GM23338 (cell line): ENCODE measurements around the gene CASTOR1. TPM values are rescaled to one million over a fixed set of nuclear protein-coding genes. Genes with fewer than 3 reads are reported as not detected.

Experiments
- ATAC-seq: fragments of 200-7000 bp; cut with Tn5 transposase; 3 replicates; pipeline ENCODE4 v1.9.1; 2020
- DNase-seq: peaks from one replicate; pipeline ENCODE4 v3.0.0-alpha.2; 2015; ENCODE audit warnings: low spot score
- H2AFZ ChIP-seq: fragments of 200-600 bp; sonication (generic); 2 replicates; pipeline ENCODE4 v1.8.0; 2016; ENCODE audit warnings: antibody characterized with exemption, mild to moderate bottlenecking, moderate library complexity
- H3F3A ChIP-seq: fragments of 200-600 bp; sonication (generic); replicated peaks from 2 replicates; pipeline ENCODE4 v1.8.0; 2017; ENCODE audit warnings: antibody characterized with exemption, mixed run types, low read depth
- H3K27ac ChIP-seq: fragments of 200-600 bp; sonication (generic); 2 replicates; pipeline ENCODE4 v1.6.1; 2016; ENCODE audit warnings: low read depth
- H3K27me3 ChIP-seq: fragments of 200-600 bp; sonication (generic); 2 replicates; pipeline ENCODE4 v1.8.0; 2016; ENCODE audit warnings: mild to moderate bottlenecking, mixed run types, moderate library complexity; ENCODE audit not compliant: insufficient read depth
- H3K36me3 ChIP-seq: fragments of 200-600 bp; sonication (generic); 2 replicates; pipeline ENCODE4 v1.8.0; 2016; ENCODE audit warnings: mild to moderate bottlenecking; ENCODE audit not compliant: insufficient read depth
- H3K4me1 ChIP-seq: fragments of 200-600 bp; sonication (generic); 2 replicates; pipeline ENCODE4 v1.8.0; 2016; ENCODE audit warnings: mild to moderate bottlenecking, moderate library complexity; ENCODE audit not compliant: insufficient read depth
- H3K4me2 ChIP-seq: fragments of 200-600 bp; sonication (generic); 2 replicates; pipeline ENCODE4 v1.7.1; 2017; ENCODE audit warnings: mixed run types
- H3K4me3 ChIP-seq: fragments of 200-600 bp; sonication (generic); 2 replicates; pipeline ENCODE4 v1.6.1; 2016; ENCODE audit warnings: mixed run types
- H3K79me2 ChIP-seq: fragments of 200-600 bp; sonication (generic); replicated peaks from 2 replicates; pipeline ENCODE4 v1.8.0; 2017; ENCODE audit warnings: mild to moderate bottlenecking; ENCODE audit not compliant: insufficient read depth
- H3K9me2 ChIP-seq: fragments of 200-600 bp; sonication (generic); 2 replicates; pipeline ENCODE4 v1.8.0; 2017; ENCODE audit not compliant: insufficient read depth
- H4K20me1 ChIP-seq: fragments of 200-600 bp; sonication (generic); replicated peaks from 2 replicates; pipeline ENCODE4 v1.8.0; 2017; ENCODE audit warnings: mild to moderate bottlenecking; ENCODE audit not compliant: insufficient read depth
- H3K27ac Mint-ChIP-seq: 2 replicates; pipeline ENCODE4 v1.8.0; 2020; ENCODE audit warnings: inconsistent platforms, mild to moderate bottlenecking, moderate library complexity, mixed read lengths
- H3K27me3 Mint-ChIP-seq: 3 replicates; pipeline ENCODE4 v1.8.0; 2022; ENCODE audit warnings: low read depth, mild to moderate bottlenecking, moderate library complexity, mixed read lengths, inconsistent platforms; ENCODE audit not compliant: insufficient read depth, poor library complexity
- H3K36me3 Mint-ChIP-seq: 3 replicates; pipeline ENCODE4 v1.8.0; 2021; ENCODE audit warnings: low read depth, mild to moderate bottlenecking, inconsistent platforms, moderate library complexity, mixed read lengths
- H3K4me1 Mint-ChIP-seq: 3 replicates; pipeline ENCODE4 v1.8.0; 2020; ENCODE audit warnings: mild to moderate bottlenecking, inconsistent platforms, mixed read lengths
- H3K4me3 Mint-ChIP-seq: 3 replicates; pipeline ENCODE4 v1.8.0; 2021; ENCODE audit warnings: moderate library complexity, mild to moderate bottlenecking, inconsistent platforms, mixed read lengths
- H3K9me3 Mint-ChIP-seq: 3 replicates; pipeline ENCODE4 v1.8.0; 2020; ENCODE audit warnings: moderate library complexity, mild to moderate bottlenecking, inconsistent platforms, mixed read lengths
- CREB1 ChIP-seq: fragments of 250-450 bp; sonication (Bioruptor Pico); IDR thresholded peaks from 2 replicates; pipeline ENCODE4 v1.5.0; 2020; ENCODE audit warnings: low read depth, mild to moderate bottlenecking, moderate library complexity
- CTCF ChIP-seq, 2 experiments: fragments of 200-600 bp in 1 of 2; sonication (generic) in 1 of 2; conservative IDR thresholded peaks; 2 replicates each; pipeline versions ENCODE4 v1.5.1 to v1.6.1; 2016 to 2017; ENCODE audit warnings: antibody characterized with exemption in 2 of 2, low read depth in 2 of 2, mild to moderate bottlenecking in 2 of 2, moderate library complexity in 1 of 2
- ETS1 ChIP-seq: IDR thresholded peaks from 2 replicates; pipeline ENCODE4 v1.6.1; 2016; ENCODE audit warnings: antibody characterized with exemption
- EZH2 ChIP-seq: fragments of 200-600 bp; sonication (generic); IDR thresholded peaks from one replicate; pipeline ENCODE4 v1.8.0; 2017; ENCODE audit warnings: antibody characterized with exemption, mild to moderate bottlenecking, low read depth; ENCODE audit not compliant: unreplicated experiment
- EZH2phosphoT487 ChIP-seq: fragments of 200-600 bp; sonication (generic); IDR thresholded peaks from one replicate; pipeline ENCODE4 v1.8.1; 2018; ENCODE audit warnings: antibody characterized with exemption; ENCODE audit not compliant: unreplicated experiment
- JUNB ChIP-seq: IDR thresholded peaks from one replicate; pipeline ENCODE4 v1.6.1; 2016; ENCODE audit warnings: antibody characterized with exemption; ENCODE audit not compliant: unreplicated experiment
- NANOG ChIP-seq: IDR thresholded peaks from 2 replicates; pipeline ENCODE4 v1.6.1; 2016; ENCODE audit warnings: antibody characterized with exemption, borderline replicate concordance
- POLR2AphosphoS5 ChIP-seq: IDR thresholded peaks from 2 replicates; pipeline ENCODE4 v1.6.1; 2016; ENCODE audit warnings: antibody characterized with exemption, low read depth
- REST ChIP-seq: IDR thresholded peaks from one replicate; pipeline ENCODE4 v1.6.1; 2018; ENCODE audit warnings: antibody characterized with exemption; ENCODE audit not compliant: unreplicated experiment
- STAT1 ChIP-seq: IDR thresholded peaks from one replicate; pipeline ENCODE4 v1.6.1; 2016; ENCODE audit warnings: antibody characterized with exemption; ENCODE audit not compliant: unreplicated experiment
- ZNF114 ChIP-seq: fragments of 250-450 bp; sonication (Bioruptor Pico); IDR thresholded peaks from 2 replicates; pipeline ENCODE4 v1.5.0; 2020; ENCODE audit warnings: mild to moderate bottlenecking, moderate library complexity
- ZNF331 ChIP-seq: fragments of 250-450 bp; sonication (Bioruptor Pico); IDR thresholded peaks from 2 replicates; pipeline ENCODE4 v1.5.0; 2020; ENCODE audit warnings: low read depth, mild to moderate bottlenecking, moderate library complexity
- ZNF462 ChIP-seq: fragments of 250-450 bp; sonication (Bioruptor Pico); IDR thresholded peaks from 2 replicates; pipeline ENCODE4 v1.5.0; 2020; ENCODE audit warnings: mild to moderate bottlenecking, moderate library complexity
- polyA plus RNA-seq: library from polyadenylated mRNA; unstranded; fragments of >200 nt; fragmentation: Nextera tagmentation; extraction: Ambion mirVana; gene quantifications from 2 replicates; pipeline ENCODE4 v1.2.1, GENCODE V29; 2016
- total RNA-seq: library from RNA; depleted of rRNA; stranded (reverse); fragments of >200 nt; shearing (Covaris generic); gene quantifications from 2 replicates; pipeline ENCODE4 v1.2.3, GENCODE V29; 2014

Gene CASTOR1
- total and polyA plus RNA-seq, 2 experiments from 2014 or later: 11.3 to 23.2 TPM

GRCh38 chr22:30249049-30250038, 40.0 kb downstream of the CASTOR1 start:
- Histone ChIP-seq H3K9me2 (no peaks in the 10 kb centered on the region), H3K4me2 (no peak overlapping the region), H2AFZ (no peak overlapping the region), H3K4me1 (peaks cover 18% of the 10 kb centered on the region), H3K27me3 (no peaks in the 10 kb centered on the region), H3K27ac (no peak overlapping the region), H3K79me2 (no peaks in the 10 kb centered on the region), H4K20me1 (no peaks in the 10 kb centered on the region), H3F3A (no peaks in the 10 kb centered on the region), H3K36me3 (no peaks in the 10 kb centered on the region), H3K4me3 (no peak overlapping the region)
- no peak for DNase-seq
- H3K27ac Mint-ChIP-seq: no peak overlapping the region
- no peaks in the 10 kb centered on the region for H3K9me3 Mint-ChIP-seq
- no peak for ATAC-seq
- peaks cover 1% of the 10 kb centered on the region; the same call in 1 of the 3 replicates for H3K36me3 Mint-ChIP-seq
- TF ChIP-seq JUNB (no peak), CREB1 (no peak), REST (no peak), STAT1 (no peak), ETS1 (no peak), ZNF462 (CRISPR knock-in tag) (no peak), EZH2 (no peak), ZNF331 (CRISPR knock-in tag) (no peak), POLR2AphosphoS5 (no peak), ZNF114 (CRISPR knock-in tag) (no peak), NANOG (no peak), EZH2phosphoT487 (no peak), CTCF (conservative IDR thresholded peaks at IDR 0.05; ENCODE audit: low read depth in 2 of 2) (no peak)
- H3K27me3 Mint-ChIP-seq: peaks cover 10% of the 10 kb centered on the region
- H3K4me1 Mint-ChIP-seq: peaks cover 41% of the 10 kb centered on the region
- no peak overlapping the region for H3K4me3 Mint-ChIP-seq
